Right lobe of liver (tissue), 4 donors: ENCODE results near the gene DDX42.

Experiments used
- POLR2A ChIP-seq: fragments of 450-650 bp; IDR thresholded peaks from one replicate; pipeline ENCODE4 v1.6.1; 2017; ENCODE audit warnings: antibody characterized with exemption, mild to moderate bottlenecking
- TF ChIP-seq, protein P1 (sequence below), 4 donors: fragments of 200-600 bp in 3 of 4; fragments of 450-650 bp in 1 of 4; IDR thresholded peaks; one replicate each; pipeline versions ENCODE4 v1.5.1 to v1.8.0; 2016 to 2022; ENCODE audit warnings: antibody characterized with exemption in 4 of 4, mild to moderate bottlenecking in 2 of 4
- donor health status: DM: no; HTN: no; CAD: no.
- donor health status: DM: no; HTN: no; CAD: no.
- donor health status: DM: no; HTN: yes; CAD: no.

DNA sequence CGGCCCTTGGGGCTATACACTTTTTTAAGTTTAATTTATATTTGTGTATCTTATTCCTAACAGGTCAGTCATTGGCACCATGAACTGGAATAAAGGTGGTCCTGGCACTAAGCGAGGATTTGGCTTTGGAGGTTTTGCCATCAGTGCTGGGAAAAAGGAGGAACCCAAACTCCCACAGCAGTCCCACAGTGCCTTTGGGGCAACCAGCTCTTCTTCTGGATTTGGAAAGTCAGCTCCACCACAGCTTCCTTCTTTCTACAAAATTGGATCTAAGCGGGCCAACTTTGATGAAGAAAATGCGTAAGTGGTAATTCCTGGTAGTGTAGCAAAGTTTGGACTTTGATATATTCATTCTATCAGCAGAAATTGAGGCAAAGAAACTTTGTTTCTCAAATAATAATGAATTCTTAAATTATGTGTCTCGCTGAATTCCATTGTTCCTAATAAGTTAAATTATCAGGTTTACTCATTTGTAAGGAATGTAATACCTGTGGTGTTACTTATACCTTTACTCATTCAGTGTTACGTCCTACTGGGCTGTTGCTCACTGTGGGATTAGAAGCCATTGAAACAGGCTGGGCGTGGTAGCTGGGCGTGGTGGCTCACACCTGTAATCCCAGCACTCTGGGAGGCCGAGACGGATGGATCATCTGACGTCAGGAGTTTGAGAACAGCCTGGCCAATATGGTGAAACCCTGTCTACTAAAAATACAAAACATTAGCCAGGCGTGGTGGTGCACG lies 13.2 kb downstream of the DDX42 start:
- TF ChIP-seq, protein P1, sequence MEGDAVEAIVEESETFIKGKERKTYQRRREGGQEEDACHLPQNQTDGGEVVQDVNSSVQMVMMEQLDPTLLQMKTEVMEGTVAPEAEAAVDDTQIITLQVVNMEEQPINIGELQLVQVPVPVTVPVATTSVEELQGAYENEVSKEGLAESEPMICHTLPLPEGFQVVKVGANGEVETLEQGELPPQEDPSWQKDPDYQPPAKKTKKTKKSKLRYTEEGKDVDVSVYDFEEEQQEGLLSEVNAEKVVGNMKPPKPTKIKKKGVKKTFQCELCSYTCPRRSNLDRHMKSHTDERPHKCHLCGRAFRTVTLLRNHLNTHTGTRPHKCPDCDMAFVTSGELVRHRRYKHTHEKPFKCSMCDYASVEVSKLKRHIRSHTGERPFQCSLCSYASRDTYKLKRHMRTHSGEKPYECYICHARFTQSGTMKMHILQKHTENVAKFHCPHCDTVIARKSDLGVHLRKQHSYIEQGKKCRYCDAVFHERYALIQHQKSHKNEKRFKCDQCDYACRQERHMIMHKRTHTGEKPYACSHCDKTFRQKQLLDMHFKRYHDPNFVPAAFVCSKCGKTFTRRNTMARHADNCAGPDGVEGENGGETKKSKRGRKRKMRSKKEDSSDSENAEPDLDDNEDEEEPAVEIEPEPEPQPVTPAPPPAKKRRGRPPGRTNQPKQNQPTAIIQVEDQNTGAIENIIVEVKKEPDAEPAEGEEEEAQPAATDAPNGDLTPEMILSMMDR (IDR thresholded peaks at IDR 0.05): no peak
- TF ChIP-seq POLR2A: no peak
